ENCODE data around the gene ATXN2. TPM values are rescaled to one million over a fixed set of nuclear protein-coding genes. Genes with fewer than 3 reads are reported as not detected.
A peak's percentile ranks its signal among the peaks of the same experiment; 100 is the strongest.

ATXN2 gene
- total RNA-seq, 1 donor from 2014 or later, result 10.9 TPM

- no peak for DNase-seq (ENCODE audit: low read depth in 2 of 2)
Observed at GRCh38 chr12:111418594-111418880, 180.6 kb downstream of the ATXN2 start.

- DNase-seq (ENCODE audit: low read depth in 2 of 2), result no peak
Observed at GRCh38 chr12:111417784-111418593, 181.1 kb downstream of the ATXN2 start.

- DNase-seq (ENCODE audit: low read depth in 2 of 2), result no peak
Observed at GRCh38 chr12:111417290-111417689, 181.8 kb downstream of the ATXN2 start.

- DNase-seq (ENCODE audit: low read depth in 2 of 2), result no peak
Observed at GRCh38 chr12:111414711-111415252, 184.3 kb downstream of the ATXN2 start.

- peak in 1 of 2 donors; percentile 76 for DNase-seq (ENCODE audit: low read depth in 2 of 2)
Observed at GRCh38 chr12:111413442-111414086, 185.6 kb downstream of the ATXN2 start.

GRCh38 chr12:111412830-111413441 is 186.2 kb downstream of the ATXN2 start:
- no peak for DNase-seq (ENCODE audit: low read depth in 2 of 2)

GRCh38 chr12:111412007-111412829 is 186.9 kb downstream of the ATXN2 start:
- peak in 1 of 2 donors; percentile 57 for DNase-seq (ENCODE audit: low read depth in 2 of 2)

- DNase-seq (ENCODE audit: low read depth in 2 of 2), result no peak
Observed at GRCh38 chr12:111411185-111411764, 187.8 kb downstream of the ATXN2 start.

- DNase-seq (ENCODE audit: low read depth in 2 of 2), result peak in 1 of 2 donors; percentile 63
Observed at GRCh38 chr12:111410431-111411184, 188.5 kb downstream of the ATXN2 start.

GRCh38 chr12:111409780-111410430 is 189.2 kb downstream of the ATXN2 start:
- DNase-seq (ENCODE audit: low read depth in 2 of 2), result peak in 1 of 2 donors; percentile 93

GRCh38 chr12:111409403-111409779 is 189.7 kb downstream of the ATXN2 start:
- peak in 1 of 2 donors; percentile 68 for DNase-seq (ENCODE audit: low read depth in 2 of 2)

- DNase-seq (ENCODE audit: low read depth in 2 of 2), result no peak
Observed at GRCh38 chr12:111408686-111409402, 190.3 kb downstream of the ATXN2 start.

- DNase-seq (ENCODE audit: low read depth in 2 of 2), result no peak
Observed at GRCh38 chr12:111408116-111408440, 191.0 kb downstream of the ATXN2 start.

- no peak for DNase-seq (ENCODE audit: low read depth in 2 of 2)
Observed at GRCh38 chr12:111407377-111408115, 191.6 kb downstream of the ATXN2 start.

- no peak for DNase-seq (ENCODE audit: low read depth in 2 of 2)
Observed at GRCh38 chr12:111406474-111407376, 192.4 kb downstream of the ATXN2 start.

GRCh38 chr12:111405859-111406473 is 193.1 kb downstream of the ATXN2 start, which contains the start of gene SH2B3:
SH2B3 (plus strand) TSS chr12:111405923; CDS start chr12:111418146, 12,223 bp downstream.
- DNase-seq (ENCODE audit: low read depth in 2 of 2), result peak in 1 of 2 donors; percentile 75
